Uterus (tissue), 4 donors: ENCODE results near the gene UQCC2. TPM values are rescaled to one million over a fixed set of nuclear protein-coding genes. Genes with fewer than 3 reads are reported as not detected.

Experiments
- DNase-seq, 2 donors: peaks; one replicate each; pipeline ENCODE4 v3.0.0-alpha.2; 2019 to 2020
- H3K27ac ChIP-seq, 2 donors: fragments of 200-600 bp; sonication (generic); 1 replicate in 1 of 2; 2 replicates in 1 of 2; pipeline ENCODE4 v1.5.1; 2016 to 2018
- H3K27me3 ChIP-seq, 2 donors: fragments of 200-600 bp; sonication (generic); one replicate each; pipeline ENCODE4 v1.5.1; 2018 to 2019; ENCODE audit warnings: control low read depth in 1 of 2
- H3K36me3 ChIP-seq, 2 donors: fragments of 200-600 bp; sonication (generic); one replicate each; pipeline ENCODE4 v1.5.1; 2019; ENCODE audit warnings: control low read depth in 1 of 2
- H3K4me1 ChIP-seq, 2 donors: fragments of 200-600 bp; sonication (generic); one replicate each; pipeline ENCODE4 v1.5.1; 2018 to 2019; ENCODE audit warnings: control low read depth in 1 of 2
- H3K4me3 ChIP-seq, 2 donors: fragments of 200-600 bp; sonication (generic); 1 replicate in 1 of 2; 2 replicates in 1 of 2; pipeline ENCODE4 v1.5.1; 2018 to 2019; ENCODE audit warnings: mild to moderate bottlenecking in 1 of 2
- H3K9me3 ChIP-seq, 2 donors: fragments of 200-600 bp; sonication (generic); one replicate each; pipeline ENCODE4 v1.5.1; 2019; ENCODE audit warnings: control low read depth in 1 of 2
- CTCF ChIP-seq, 4 experiments: fragments of 200-600 bp in 2 of 4; fragments of 450-650 bp in 2 of 4; sonication (generic) in 2 of 4; IDR thresholded peaks; one replicate each; pipeline ENCODE4 v1.5.1; 2016 to 2019; ENCODE audit warnings: antibody characterized with exemption in 4 of 4, mild to moderate bottlenecking in 2 of 4, moderate library complexity in 1 of 4
- POLR2A ChIP-seq, 2 donors: fragments of 450-650 bp; IDR thresholded peaks; one replicate each; pipeline ENCODE4 v1.6.1; 2016; ENCODE audit warnings: antibody characterized with exemption in 2 of 2, mild to moderate bottlenecking in 1 of 2, moderate library complexity in 1 of 2
- intact Hi-C: fragments of 100-400 bp; cut with DNase I; formaldehyde crosslinking; loops from one replicate; pipeline ENCODE4 v1.15.1; 2023; ENCODE audit warnings: low total_unique reads
- microRNA counts, 2 donors: library from miRNA; unstranded; fragments of <30 nt; microRNA quantifications; one replicate each; lab custom pipeline; 2016 to 2017
- microRNA-seq: library from miRNA; unstranded; fragments of <30 nt; microRNA quantifications from one replicate; pipeline ENCODE4, GENCODE V29; 2016; ENCODE audit warnings: borderline microRNAs expressed, borderline replicate concordance
- small RNA-seq: library from RNA; depleted of rRNA; stranded (forward); fragments of <200 nt; gene quantifications from one replicate; pipeline ENCODE3, GENCODE V24; 2016
- total RNA-seq, 4 donors: library from RNA; depleted of rRNA in 3 of 4; stranded (reverse); fragments of >200 nt in 3 of 4; gene quantifications; one replicate each; pipeline versions ENCODE4 v1.1.0 to v1.2.4, GENCODE V29; 2014 to 2023
- donor health status: DM: yes; HTN: yes; CAD: no.

The UQCC2 gene
- total RNA-seq, 4 donors from 2014 or later: 10.0 to 63.2 (median 30.9) TPM

GRCh38 chr6:33656844-33657243 lies 54.7 kb downstream of the UQCC2 start:
- intact Hi-C loops: no loop called here
- TF ChIP-seq POLR2A (IDR thresholded peaks at IDR 0.05) (no peak), CTCF (IDR thresholded peaks at IDR 0.05) (no peak)

GRCh38 chr6:33654831-33655554 lies 56.5 kb downstream of the UQCC2 start:
- intact Hi-C loops: no loop called here

More at GRCh38 chr6:33656844-33657243, 54.7 kb downstream of the UQCC2 start:
- H3K9me3 ChIP-seq: no peaks in the 10 kb centered on the region
- no peaks in the 10 kb centered on the region for H3K36me3 ChIP-seq
- H3K4me3 ChIP-seq: no peak overlapping the region
- H3K27me3 ChIP-seq: no peaks in the 10 kb centered on the region
- H3K4me1 ChIP-seq: no peaks in the 10 kb centered on the region
- no peak overlapping the region for H3K27ac ChIP-seq
- no peak for DNase-seq

GRCh38 chr6:33652002-33652401 lies 59.5 kb downstream of the UQCC2 start:
- Histone ChIP-seq H3K27me3 (no peaks in the 10 kb centered on the region), H3K4me3 (no peak overlapping the region), H3K9me3 (no peaks in the 10 kb centered on the region), H3K36me3 (no peaks in the 10 kb centered on the region), H3K4me1 (no peaks in the 10 kb centered on the region), H3K27ac (no peak overlapping the region)
- intact Hi-C loops: no loop called here
- TF ChIP-seq CTCF (IDR thresholded peaks at IDR 0.05): no peak
- TF ChIP-seq POLR2A (IDR thresholded peaks at IDR 0.05): no peak
- DNase-seq: no peak

More at GRCh38 chr6:33654831-33655554, 56.5 kb downstream of the UQCC2 start:
- no peaks in the 10 kb centered on the region for H3K27me3 ChIP-seq
- H3K4me1 ChIP-seq: no peaks in the 10 kb centered on the region
- DNase-seq: no peak
- no peak overlapping the region for H3K4me3 ChIP-seq
- H3K36me3 ChIP-seq: no peaks in the 10 kb centered on the region
- TF ChIP-seq CTCF (IDR thresholded peaks at IDR 0.05): no peak
- TF ChIP-seq POLR2A (IDR thresholded peaks at IDR 0.05): no peak
- H3K27ac ChIP-seq: no peak overlapping the region
- H3K9me3 ChIP-seq: no peaks in the 10 kb centered on the region

- TF ChIP-seq CTCF (IDR thresholded peaks at IDR 0.05) (no peak), POLR2A (IDR thresholded peaks at IDR 0.05) (no peak)
- DNase-seq: no peak
- Histone ChIP-seq H3K36me3 (no peaks in the 10 kb centered on the region), H3K4me3 (no peak overlapping the region), H3K4me1 (no peaks in the 10 kb centered on the region), H3K27ac (no peak overlapping the region), H3K9me3 (no peaks in the 10 kb centered on the region), H3K27me3 (no peaks in the 10 kb centered on the region)
- intact Hi-C loops: no loop called here
Observed at GRCh38 chr6:33651403-33651802, 60.1 kb downstream of the UQCC2 start.

MicroRNA genes within 50 kb of the gene (microRNA counts, 767-probe panel; counts per million panel counts)
- 0 counts per million in 2 donors for microRNA hsa-miR-3934 (lab: Ali Mortazavi, UCI)

Small RNA genes within 50 kb of the gene (microRNA-seq; reads per million reads assigned to microRNA genes)
- gene MIR3934: not detected

Small RNA genes within 50 kb of the gene (small RNA-seq; reads per million reads assigned to genes)
- not detected for gene MIR3934

Other genes starting within 250 kb of the UQCC2 start
- 10 to 100 TPM in 2 of 4 donors, 1 to 10 TPM in 1, under 1 TPM in 1; 0.88 to 15.3 (median 6.1) TPM for gene BAK1, start 131.4 kb downstream of the UQCC2 start, total RNA-seq
- gene ITPR3, start 90.4 kb downstream of the UQCC2 start, total RNA-seq: 10 to 100 TPM; 11.2 to 27.6 (median 16.1) TPM
- gene IP6K3, start 35.2 kb upstream of the UQCC2 start, total RNA-seq: 1 to 10 TPM in 3 of 4 donors, not detected in 1; 1.9 to 6.1 (median 5.5) TPM
- 10 to 100 TPM; 31.0 to 83.3 (median 37.6) TPM for gene LEMD2, start 77.4 kb upstream of the UQCC2 start, total RNA-seq
- gene MLN, start 92.3 kb upstream of the UQCC2 start, total RNA-seq: not detected